Epithelial cell of proximal tubule (primary cell): ENCODE results near the gene DHX8. TPM values are rescaled to one million over a fixed set of nuclear protein-coding genes. Genes with fewer than 3 reads are reported as not detected.
"Not testable (repeated sequence)": the region's sequence is repeated elsewhere in the genome, so short reads cannot be mapped to it uniquely, and the experiment has no call there.

Experiments
- DNase-seq: peaks from one replicate; pipeline ENCODE4 v3.0.0-alpha.2; 2011; ENCODE audit warnings: low read depth
- H3K4me3 ChIP-seq: 2 replicates; pipeline ENCODE4 v1.5.1; 2011; ENCODE audit warnings: low read depth, mild to moderate bottlenecking, low read length
- total RNA-seq: library from RNA; depleted of rRNA; stranded (reverse); fragments of >200 nt; gene quantifications from 2 replicates; pipeline ENCODE4 v1.2.3, GENCODE V29; 2015
- TF ChIP-seq, protein P1 (sequence below): conservative IDR thresholded peaks from 2 replicates; pipeline ENCODE4 v1.5.1; 2012; ENCODE audit warnings: low read depth, mild to moderate bottlenecking, low read length

The DHX8 gene
- total RNA-seq, 1 donor from 2014 or later, result 25.8 TPM

- TF ChIP-seq, protein P1, sequence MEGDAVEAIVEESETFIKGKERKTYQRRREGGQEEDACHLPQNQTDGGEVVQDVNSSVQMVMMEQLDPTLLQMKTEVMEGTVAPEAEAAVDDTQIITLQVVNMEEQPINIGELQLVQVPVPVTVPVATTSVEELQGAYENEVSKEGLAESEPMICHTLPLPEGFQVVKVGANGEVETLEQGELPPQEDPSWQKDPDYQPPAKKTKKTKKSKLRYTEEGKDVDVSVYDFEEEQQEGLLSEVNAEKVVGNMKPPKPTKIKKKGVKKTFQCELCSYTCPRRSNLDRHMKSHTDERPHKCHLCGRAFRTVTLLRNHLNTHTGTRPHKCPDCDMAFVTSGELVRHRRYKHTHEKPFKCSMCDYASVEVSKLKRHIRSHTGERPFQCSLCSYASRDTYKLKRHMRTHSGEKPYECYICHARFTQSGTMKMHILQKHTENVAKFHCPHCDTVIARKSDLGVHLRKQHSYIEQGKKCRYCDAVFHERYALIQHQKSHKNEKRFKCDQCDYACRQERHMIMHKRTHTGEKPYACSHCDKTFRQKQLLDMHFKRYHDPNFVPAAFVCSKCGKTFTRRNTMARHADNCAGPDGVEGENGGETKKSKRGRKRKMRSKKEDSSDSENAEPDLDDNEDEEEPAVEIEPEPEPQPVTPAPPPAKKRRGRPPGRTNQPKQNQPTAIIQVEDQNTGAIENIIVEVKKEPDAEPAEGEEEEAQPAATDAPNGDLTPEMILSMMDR, result no peak
- H3K4me3 ChIP-seq, result no peak overlapping the region
- DNase-seq, result no peak
Observed at GRCh38 chr17:43444223-43445008, 39.4 kb upstream of the DHX8 start.

GRCh38 chr17:43445009-43445589 lies 38.7 kb upstream of the DHX8 start:
- TF ChIP-seq, protein P1, result no peak
- DNase-seq, result no peak

DNA sequence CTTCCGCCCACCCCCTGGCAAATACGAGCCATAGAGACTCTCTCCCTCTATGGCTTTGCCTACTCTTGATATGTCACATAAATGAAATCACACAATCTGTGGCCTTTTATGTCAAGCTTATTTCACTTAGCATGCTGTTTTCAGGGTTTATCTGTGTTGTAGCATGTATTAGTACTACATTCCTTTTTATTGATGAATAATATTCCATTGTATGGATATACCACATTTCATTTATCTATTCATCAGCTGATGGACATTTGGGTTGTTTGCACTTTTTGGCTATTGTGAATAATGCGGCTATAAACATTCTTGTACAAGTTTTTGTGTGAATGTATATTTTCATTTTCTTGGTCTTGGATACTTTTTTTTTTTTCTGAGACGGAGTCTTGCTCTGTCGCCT lies 37.0 kb upstream of the DHX8 start:
- DNase-seq, result no peak
- H3K4me3 ChIP-seq, result no peak overlapping the region
- TF ChIP-seq, protein P1, result no peak

More at GRCh38 chr17:43445009-43445589, 38.7 kb upstream of the DHX8 start:
- no peak overlapping the region for H3K4me3 ChIP-seq

DNA sequence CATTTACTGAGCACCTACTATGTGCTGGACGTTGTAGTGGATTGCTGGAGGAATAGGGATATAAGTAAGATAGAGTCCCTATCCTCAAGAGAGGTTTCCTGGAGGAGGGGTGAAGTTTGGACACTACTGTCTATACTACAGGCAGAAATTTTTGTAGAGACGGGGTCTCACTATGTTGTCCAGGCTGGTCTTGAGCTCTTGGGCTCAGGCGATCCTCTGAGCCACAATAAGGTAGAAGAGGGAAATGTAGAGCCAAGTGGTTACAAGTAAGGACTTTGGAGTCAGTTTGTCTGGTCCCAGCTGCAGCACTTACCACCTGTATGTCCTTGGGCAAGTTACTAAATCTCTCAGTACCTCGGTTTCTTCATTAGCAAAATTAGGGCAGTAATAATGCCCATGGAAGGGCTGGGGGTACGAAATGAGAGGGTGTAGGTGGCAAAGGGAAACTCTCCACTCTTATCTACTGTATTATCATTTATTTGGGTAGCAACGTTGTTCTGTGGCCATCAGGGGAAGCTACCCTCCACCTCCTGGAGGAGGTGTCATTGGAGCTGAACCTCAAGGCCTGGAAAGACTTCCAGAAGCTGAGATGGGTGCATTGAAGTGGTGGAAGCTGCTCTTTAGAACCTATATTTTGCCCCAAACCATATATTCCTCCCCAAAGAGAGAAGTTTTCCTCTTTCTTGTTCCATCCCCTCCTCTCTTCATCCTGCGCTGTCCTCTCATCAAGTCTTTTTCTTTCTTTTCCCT lies 34.9 kb upstream of the DHX8 start:
- TF ChIP-seq, protein P1, result no peak
- no peak for DNase-seq
- no peak overlapping the region for H3K4me3 ChIP-seq

- H3K4me3 ChIP-seq, result no peak overlapping the region
- peak; percentile 67 for DNase-seq
- TF ChIP-seq, protein P1, result no peak
Observed at GRCh38 chr17:43449470-43450248, 34.1 kb upstream of the DHX8 start.

DNA sequence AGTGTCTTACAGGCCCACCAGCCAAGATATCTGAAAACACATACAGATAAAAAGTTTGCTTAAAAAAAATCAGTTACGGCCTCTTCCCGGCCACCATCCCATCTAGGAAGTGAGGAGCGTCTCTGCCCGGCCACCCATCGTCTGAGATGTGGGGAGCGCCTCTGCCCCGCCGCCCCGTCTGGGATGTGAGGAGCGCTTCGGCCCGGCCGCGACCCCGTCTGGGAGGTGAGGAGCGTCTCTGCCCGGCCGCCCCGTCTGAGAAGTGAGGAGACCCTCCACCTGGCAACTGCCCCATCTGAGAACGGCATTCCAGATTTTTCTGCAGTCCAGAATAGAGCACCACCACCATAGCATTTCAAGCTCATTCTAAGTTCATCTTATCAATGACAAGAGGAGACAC lies 33.0 kb upstream of the DHX8 start:
- H3K4me3 ChIP-seq, DNase-seq: not testable (repeated sequence)

DNA sequence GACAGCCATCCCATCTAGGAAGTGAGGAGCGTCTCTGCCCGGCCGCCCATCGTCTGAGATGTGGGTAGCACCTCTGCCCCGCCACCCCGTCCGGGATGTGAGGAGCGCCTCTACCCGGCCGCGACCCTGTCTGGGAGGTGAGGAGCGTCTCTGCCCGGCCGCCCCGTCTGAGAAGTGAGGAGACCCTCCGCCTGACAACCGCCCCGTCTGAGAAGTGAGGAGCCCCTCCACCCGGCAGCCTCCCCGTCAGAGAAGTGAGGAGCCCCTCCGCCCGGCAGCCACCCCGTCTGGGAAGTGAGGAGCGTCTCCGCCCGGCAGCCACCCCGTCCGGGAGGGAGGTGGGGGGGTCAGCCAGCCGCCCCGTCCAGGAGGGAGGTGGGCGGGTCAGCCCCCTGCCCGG lies 32.0 kb upstream of the DHX8 start:
- not testable (repeated sequence) for DNase-seq, H3K4me3 ChIP-seq
